ENCODE results near the gene ETV4. TPM values are rescaled to one million over a fixed set of nuclear protein-coding genes. Genes with fewer than 3 reads are reported as not detected.

ETV4 gene
- polyA plus RNA-seq (ENCODE audit: insufficient read length in 12 of 12): 1 to 10 TPM in 11 of 12 donors, not detected in 1; 2.9 to 8.7 (median 4.9) TPM
- long read RNA-seq, donor 1, partial matches to known transcripts: 0 of 2 reads
- long read RNA-seq, donor 1, other reads (novel, unspliced or antisense): 0 of 2 reads
- long read RNA-seq, donor 2, partial matches to known transcripts: 0 of 2 reads
- long read RNA-seq, donor 2, other reads (novel, unspliced or antisense): 0 of 2 reads
- long read RNA-seq, donor 3: 0 reads
- long read RNA-seq, donor 4: 0 reads
- long read RNA-seq, donor 5, partial matches to known transcripts: 0 of 2 reads
- long read RNA-seq, donor 5, other reads (novel, unspliced or antisense): 0 of 2 reads
- long read RNA-seq, donor 6: 0 reads
- long read RNA-seq, donor 7: 0 reads
- long read RNA-seq, donor 8, partial matches to known transcripts: 0 of 1 reads
- long read RNA-seq, donor 8, other reads (novel, unspliced or antisense): 0 of 1 reads
- long read RNA-seq, donor 9: 0 reads
- long read RNA-seq, donor 10, partial matches to known transcripts: 0 of 2 reads
- long read RNA-seq, donor 10, other reads (novel, unspliced or antisense): 0 of 2 reads
- long read RNA-seq, donor 11, partial matches to known transcripts: 0 of 2 reads
- long read RNA-seq, donor 11, other reads (novel, unspliced or antisense): 0 of 2 reads

DNA sequence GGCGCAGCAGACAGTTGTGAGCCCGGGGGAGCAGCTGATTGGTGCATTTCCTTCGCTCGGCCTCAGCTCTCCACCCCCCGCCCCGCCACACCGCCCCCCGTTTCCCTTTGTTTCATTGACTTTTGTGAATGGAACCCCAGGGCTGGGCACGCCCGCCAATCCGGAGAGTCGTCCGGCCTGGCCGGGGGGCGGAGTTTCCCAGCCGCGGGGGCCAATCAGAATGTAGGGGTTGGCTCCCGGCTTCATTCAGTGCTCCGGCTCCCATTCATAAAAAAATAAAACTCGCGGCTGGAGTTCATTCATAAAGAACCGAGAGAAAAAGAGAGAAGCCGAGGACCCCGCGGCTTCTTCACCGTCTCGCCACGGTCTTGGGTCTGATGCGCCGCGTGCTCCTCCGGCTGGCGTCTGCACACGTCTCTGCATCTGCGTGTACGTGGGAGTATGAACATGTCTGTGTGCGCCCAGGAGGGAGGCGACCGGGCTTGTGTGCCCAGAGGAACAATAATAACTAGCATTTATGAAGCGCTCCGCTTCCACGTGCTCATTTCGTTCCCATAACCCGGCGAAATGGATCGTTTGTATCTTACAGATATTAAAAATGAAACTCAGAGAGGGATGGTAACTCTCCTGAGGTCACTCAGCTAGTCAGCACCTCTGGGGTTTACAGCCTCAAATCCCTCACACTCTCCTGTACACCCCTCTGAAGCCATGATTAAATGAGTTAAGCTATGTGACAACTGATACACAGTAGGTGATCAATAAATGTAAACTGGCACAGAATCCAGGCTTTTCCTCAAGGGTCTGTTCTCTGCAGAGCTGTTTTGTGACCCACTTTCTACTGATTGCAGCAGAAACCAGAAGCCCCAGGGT, at the start of gene ETV4:
TSS of gene ETV4 (minus strand) at position 22 of the 870 bp plus-strand sequence. CDS start 723 bp downstream, outside the sequence.
- peak; percentile 91 for DNase-seq

DNA sequence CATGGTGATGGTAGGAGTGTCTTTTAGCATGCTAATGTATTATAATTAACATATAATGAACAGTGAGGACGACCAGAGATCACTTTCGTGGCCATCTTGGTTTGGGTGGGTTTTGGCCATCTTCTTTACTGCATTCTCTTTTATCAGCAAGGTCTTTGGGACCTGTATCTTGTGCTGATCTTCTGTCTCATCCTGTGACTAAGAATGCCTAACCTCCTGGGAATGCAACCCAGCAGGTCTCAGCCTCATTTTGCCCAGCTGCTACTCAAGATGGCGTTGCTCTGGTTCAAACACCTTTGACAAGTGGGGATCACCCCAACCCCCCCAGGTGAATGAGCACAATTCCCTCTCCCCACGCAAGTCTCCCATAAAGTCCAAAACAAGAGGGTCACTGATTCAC, 49.3 kb upstream of the ETV4 start:
- DNase-seq: no peak

- peak; percentile 95 for DNase-seq
Measured at GRCh38 chr17:43591779-43592562, 45.8 kb upstream of the ETV4 start.

GRCh38 chr17:43591001-43591400, 44.9 kb upstream of the ETV4 start:
- DNase-seq: no peak

GRCh38 chr17:43588664-43589435, 42.7 kb upstream of the ETV4 start:
- no peak for DNase-seq

DNA sequence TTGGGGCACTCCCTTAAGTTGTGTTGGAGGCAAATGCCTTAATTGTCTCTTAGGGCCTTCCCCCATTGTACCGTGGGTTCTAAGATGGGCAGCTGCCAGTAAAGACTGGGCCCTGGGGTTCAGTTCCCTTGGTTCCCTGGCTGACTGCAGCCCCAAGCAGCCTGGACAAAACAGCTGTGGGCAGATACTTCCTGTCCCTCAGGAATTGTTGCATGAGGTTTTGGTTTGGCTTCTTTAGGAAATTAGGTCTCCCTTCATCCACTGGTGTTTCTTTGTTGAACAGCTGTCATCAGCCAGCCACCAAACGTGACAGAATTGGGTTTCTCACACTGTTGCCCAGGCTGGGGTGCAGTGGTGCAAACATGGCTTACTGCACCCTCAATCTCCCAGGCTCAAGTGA, 42.0 kb upstream of the ETV4 start:
- DNase-seq: no peak

DNA sequence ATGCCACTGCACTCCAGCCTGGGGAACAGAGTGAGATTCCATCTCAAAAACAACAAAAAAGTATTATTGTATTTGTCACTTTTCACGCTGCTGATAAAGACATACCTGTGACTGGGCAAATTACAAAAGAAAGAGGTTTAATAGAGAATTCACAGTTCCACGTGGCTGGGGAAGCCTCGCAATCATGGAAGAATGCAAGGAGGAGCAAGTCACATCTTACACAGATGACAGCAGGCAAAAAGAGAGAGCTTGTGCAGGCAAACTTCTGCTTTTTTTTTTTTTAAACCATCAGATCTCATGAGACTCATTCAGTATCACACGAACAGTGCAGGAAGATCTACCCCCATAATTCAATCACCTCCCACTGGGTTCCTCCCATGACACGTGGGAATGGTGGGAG, 41.5 kb upstream of the ETV4 start:
- no peak for DNase-seq

DNA sequence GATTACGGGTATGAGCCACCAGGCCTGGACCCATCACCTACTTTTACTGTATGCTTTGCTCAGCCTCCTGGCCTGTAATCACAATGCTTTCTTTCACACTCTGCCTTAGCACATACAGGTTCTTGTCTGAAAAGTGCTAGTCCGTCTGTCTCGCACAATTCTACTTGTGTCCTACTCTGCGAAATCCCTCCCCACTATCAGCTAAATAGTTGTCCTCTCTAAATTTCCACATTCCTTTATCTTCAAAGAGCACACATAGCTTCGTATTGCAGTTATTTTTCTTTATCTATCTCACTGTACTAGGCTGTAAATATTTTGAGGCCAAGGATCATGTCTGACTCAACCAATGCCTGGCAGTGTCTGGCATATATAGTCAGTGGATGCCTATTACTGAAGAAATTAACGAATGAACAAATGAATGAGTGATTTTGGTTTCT, 38.5 kb upstream of the ETV4 start:
- no peak for DNase-seq

GRCh38 chr17:43583332-43583731, 37.2 kb upstream of the ETV4 start:
- no peak for DNase-seq

GRCh38 chr17:43581613-43582012, 35.5 kb upstream of the ETV4 start:
- no peak for DNase-seq

DNA sequence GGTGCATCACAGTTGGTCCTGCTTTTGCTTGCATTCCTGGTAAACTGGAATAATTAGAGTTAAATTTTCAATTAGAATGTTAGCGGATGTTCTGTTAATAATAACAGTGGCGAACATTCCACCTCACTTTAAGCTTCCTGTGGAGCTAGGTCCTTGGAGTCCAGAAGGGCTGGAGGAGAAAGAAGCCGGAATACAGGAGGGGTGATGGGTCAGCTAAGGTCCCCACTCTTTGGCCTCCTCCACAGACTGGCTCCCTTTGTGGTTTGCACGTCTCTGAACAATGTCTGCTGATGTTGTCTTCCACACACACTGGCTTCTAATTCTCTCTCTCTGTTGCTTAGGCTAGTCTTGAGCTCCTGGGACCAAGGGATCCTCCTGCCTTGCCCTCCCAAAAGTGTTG, 35.0 kb upstream of the ETV4 start:
- DNase-seq: no peak

- DNase-seq: no peak
Measured at GRCh38 chr17:43579566-43580140, 33.5 kb upstream of the ETV4 start.

- no peak for DNase-seq
Measured at GRCh38 chr17:43578699-43579565, 32.8 kb upstream of the ETV4 start.

DNA sequence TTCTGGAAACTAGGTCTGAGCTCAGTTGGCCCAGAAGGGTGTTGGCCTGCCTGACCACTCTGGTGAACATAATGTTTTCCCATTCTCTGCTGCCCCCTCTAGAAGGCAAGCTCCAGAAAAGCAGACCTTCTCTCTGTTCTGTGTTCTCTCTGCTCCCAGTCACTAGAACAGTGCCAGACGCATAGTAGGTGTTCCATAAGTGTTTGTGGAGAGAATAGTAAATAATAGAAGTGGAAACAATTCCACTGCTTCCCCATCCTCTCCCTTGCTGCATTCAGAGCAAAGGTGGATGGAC, 32.2 kb upstream of the ETV4 start:
- DNase-seq: no peak

- no peak for DNase-seq
Measured at GRCh38 chr17:43577664-43578403, 31.7 kb upstream of the ETV4 start.

- DNase-seq: peak; percentile 84
Measured at GRCh38 chr17:43576563-43577229, 30.6 kb upstream of the ETV4 start.

DNA sequence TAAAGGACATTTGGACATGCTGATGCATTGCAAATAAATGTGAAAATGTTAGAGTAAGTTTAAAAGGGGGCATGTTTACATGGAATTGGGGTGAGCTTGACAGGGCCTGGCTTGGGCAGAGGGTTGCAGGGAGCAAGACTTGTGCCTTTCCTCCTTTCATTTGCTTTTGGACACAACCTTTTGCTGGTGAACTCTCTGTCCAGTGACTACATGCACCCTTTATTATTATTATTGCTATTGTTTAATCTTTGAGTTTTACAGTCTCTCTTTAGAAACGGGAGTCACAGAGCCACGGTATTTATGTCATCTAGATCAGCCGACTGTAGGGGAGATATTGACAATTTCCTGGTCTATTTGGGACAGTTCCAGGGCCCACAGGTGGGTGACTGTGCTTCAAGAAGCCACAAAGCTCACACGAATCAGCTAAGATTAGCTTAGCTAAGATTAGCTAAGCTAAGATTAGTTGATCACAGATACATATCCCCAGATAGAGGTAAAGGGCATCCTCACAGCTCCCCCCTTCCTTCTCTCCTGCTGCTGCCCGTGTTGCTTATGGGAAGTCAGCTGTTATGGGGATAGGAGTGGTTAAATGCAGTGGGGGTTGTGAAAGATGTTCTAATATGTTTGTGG, 28.9 kb upstream of the ETV4 start:
- no peak for DNase-seq

DNA sequence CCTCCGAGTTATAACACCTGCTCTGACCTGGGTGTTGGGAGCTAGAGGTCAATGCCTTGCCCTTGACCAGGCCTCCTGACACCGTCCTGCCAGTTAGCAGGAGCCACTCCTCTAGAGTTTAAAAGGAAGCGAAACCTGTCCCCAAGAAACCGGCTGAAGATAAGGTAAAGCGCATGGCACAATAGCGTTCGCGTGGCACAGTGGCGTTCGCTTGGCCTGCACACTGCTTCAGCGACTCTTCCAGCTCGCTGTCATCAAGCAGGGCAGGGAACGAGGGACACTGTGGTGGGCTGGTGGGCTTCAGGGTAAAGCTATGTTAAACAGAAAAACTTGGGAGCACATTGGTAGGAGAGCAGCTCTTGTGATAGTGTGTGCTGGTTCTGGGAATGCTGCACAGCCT, 28.2 kb upstream of the ETV4 start:
- DNase-seq: no peak
